NCI-H774 (cell line): ENCODE data around the gene TMEM234.

ENCODE experiments used
- DNase-seq: peaks from one replicate; lab custom pipeline; 2025; lab: John Stamatoyannopoulos, UW

The TMEM234 gene

GRCh38 chr1:32199717-32200072 is 22.5 kb downstream of the TMEM234 start:
- DNase-seq: peak; percentile 45

DNA sequence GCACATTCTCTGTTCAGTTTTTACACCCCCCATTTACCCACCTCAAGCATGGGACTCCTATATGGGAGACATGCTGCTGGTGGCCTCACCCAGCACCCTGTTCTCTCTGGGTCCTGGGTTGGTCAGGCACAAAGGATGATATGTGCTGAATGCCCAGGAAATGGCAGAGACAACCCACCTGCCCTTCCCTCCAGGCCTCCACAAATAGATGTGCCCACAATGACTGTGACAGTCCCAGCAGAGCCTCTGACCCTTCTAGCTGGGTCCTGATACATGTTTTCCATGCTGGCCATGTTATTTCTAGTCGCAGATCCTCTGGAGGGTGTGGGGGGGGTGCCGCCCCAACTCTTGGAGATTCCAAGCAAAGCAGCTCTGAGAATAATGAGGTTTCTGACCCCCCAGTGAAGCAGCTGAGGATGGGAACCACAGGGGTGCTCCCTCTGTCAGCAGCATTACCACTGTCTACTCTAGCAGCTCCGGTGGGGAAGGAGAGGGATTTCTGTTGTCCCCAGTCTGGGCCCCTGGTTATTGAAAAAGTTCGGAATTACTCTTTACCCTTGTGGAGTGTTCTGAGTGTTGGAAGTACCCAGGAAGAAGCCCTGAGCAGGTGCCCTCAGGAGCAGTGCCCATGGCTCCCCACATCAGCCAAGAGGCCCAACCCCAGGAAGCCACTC is 23.0 kb downstream of the TMEM234 start:
- DNase-seq: no peak

- no peak for DNase-seq
Measured at GRCh38 chr1:32198237-32199042, 23.7 kb downstream of the TMEM234 start.

DNA sequence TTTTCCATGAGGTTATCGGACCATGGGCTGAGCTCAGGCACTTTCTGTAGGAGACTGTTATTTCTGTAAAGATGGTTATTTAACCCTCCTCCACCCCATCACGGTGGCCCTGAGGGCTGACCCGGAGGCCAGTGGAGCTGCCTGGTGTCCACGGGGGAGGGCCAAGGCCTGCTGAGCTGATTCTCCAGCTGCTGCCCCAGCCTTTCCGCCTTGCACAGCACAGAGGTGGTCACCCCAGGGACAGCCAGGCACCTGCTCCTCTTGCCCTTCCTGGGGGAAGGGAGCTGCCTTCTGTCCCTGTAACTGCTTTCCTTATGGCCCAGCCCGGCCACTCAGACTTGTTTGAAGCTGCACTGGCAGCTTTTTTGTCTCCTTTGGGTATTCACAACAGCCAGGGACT is 24.3 kb downstream of the TMEM234 start:
- DNase-seq: no peak

- DNase-seq: no peak
Measured at GRCh38 chr1:32197074-32197473, 25.1 kb downstream of the TMEM234 start.

DNA sequence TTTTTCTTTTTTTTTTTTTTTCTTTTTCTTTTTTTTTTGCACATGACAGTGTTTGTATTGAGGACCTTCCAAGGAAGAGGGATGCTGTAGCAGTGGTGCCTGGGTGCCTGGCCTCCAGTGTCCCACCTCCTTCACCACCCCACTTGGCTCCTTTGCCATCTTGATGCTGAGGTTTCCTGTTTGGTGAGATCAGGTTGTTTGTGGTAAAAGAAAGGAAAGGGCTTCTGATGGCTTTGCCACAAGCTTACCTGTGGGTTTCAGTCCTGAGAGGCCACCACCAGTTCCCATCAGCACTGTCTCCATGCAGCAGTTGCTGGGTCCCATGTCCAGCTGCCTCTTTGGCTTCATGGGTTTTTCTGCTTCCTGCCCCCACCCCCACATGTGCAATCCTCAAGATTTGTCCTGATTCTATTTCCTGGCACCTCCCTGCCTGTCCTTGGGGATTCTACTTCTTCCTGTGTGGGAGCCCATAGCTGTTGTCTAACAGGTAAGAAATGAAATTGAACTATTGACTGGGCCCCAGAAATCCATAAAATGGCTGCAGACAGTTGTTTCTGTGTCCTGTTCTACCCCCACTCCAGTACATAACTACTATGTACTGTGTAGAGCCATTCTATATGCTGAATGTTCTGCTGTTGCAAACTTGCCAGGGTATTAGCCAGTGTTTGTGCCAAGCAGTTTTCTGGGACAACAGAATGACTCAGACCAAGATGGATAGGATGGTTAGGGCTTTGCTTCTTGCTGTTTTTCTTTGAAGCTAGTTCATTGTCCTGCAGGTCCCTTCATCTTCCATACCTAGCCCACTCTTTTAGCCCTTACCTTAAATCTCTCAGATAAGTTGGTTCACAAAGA is 26.0 kb downstream of the TMEM234 start:
- no peak for DNase-seq

DNA sequence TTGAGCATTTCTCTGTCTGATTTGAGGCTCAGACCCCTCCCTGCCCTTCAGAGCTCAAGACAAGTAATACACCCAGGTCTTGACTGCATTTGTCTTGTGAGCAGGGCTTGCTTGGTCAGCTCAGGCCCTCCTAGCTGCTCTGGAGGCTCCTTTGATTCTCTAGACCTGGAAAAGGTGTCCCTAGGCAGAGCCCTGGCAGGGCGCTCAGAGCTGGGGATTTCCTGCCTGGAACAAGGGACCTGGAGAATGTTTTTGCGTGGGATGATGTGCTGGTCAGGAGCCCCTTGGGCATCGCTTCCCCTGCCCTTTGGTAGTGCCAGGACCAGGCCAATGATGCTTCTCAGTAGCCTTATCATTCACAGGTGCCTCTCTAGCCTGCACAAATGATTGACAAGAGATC is 26.6 kb downstream of the TMEM234 start:
- DNase-seq: no peak

DNA sequence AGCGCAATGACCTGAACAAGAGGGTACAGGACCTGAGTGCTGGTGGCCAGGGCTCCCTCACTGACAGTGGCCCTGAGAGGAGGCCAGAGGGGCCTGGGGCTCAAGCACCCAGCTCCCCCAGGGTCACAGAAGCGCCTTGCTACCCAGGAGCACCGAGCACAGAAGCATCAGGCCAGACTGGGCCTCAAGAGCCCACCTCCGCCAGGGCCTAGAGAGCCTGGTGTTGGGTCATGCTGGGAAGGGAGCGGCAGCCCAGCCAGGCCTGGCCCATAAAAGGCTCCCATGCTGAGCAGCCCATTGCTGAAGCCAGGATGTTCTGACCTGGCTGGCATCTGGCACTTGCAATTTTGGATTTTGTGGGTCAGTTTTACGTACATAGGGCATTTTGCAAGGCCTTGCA is 27.2 kb downstream of the TMEM234 start:
- DNase-seq: no peak

DNA sequence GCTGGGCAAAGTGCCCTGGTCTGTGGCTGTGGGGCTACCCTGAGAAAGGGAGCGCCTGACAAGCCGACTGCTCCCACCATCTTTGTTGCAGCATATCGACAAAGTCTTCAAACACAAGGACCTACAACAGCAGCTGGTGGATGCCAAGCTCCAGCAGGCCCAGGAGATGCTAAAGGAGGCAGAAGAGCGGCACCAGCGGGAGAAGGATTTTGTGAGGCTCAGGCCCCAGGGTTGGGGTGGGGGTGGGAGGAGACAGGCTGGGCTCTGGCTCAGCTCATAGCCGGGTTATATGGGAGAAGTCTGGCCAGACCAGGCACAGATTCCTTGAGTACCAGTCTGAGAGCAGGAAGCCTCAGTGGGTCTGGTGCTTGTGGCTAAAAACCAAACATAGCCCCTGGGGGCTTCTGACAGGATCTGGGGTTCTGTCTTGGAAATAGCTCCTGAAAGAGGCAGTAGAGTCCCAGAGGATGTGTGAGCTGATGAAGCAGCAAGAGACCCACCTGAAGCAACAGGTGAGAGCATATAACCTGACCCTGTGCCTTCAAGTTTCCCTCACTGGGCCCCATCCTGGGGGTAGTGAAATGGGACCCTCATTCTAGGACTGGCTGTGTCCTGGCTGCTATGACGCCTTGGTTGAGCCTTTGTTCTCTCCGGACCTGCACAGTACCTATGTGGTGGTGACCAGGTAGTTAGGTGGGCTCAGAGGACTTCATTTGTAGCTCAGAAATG is 29.8 kb downstream of the TMEM234 start:
- no peak for DNase-seq

- no peak for DNase-seq
Measured at GRCh38 chr1:32187850-32188249, 34.3 kb downstream of the TMEM234 start.

DNA sequence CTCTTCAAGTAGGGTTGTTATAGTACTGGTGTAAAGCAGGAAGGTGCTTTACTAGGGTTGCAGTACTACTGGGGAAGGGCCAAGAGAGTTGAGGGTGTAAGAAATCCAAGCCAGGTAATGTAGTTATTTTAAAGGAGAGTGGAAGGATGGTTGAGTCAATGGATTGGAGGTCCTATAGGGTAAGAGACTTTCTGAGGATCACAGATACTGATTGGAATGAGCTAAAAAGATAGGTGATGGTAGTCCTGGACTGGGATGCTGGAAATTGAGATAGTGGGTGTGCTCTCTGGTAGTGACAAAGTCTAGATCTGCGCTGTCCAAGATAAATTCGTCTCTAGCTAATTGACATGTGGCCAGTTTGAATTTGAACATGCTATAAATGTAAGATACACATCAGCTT is 35.7 kb downstream of the TMEM234 start:
- no peak for DNase-seq

DNA sequence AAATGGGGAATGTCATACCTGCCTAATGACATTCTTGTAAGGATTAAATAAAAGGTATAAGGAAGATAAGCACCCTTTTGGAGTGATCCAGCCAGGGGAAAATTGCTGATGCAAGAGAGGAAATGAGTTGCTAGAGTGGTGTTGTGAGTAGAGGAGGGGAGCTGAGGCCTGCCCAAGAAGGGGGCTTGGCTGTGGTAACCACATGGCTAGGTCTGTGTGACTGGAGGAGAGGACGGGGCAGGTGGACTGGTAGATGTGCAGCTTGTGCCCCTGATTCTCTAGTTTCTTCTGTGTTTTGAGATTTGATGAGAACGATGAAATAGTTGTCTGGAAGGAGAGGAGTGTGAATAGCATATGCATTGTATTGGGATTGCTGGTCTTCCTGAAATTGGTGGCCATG is 36.1 kb downstream of the TMEM234 start:
- DNase-seq: no peak

DNA sequence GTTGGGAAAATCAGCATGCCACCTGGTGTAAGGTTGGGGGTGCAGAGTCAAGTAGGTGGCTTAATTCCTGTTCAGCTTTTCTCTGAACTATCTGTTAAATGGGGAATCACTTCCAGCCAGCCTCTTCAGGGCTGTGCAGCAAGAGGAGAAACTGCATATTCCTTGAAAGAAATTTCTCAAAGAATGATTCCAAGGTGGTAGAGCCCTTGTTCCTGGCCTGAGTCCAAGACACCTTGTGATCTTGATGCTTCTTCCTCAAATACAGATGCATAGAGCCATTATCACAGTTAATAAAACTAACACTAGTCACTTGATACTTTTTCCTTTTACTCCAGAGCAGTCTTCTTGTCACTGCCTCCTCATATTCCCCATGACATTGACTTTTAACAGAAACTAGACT is 37.5 kb downstream of the TMEM234 start:
- no peak for DNase-seq

GRCh38 chr1:32182060-32182459 is 40.1 kb downstream of the TMEM234 start:
- no peak for DNase-seq

DNA sequence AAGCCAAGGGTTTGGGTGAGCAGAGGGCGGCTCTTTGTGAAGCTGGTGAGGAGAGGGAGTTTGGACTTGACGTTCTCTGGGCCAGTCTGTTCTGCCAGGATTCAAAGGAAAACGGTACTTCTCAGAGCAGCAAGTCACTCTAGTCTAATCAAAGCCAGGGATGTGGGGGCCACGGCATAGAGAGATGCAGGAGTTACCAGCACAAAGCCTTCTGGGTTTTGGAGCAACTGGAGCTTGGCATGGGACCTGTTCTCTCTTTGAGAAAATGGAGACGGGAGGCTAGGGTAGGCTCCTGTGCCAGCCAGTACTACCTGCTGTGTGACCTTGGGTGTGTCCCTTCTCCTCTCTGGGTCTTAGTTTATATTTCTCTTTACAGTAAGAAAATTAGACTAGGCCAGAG is 40.6 kb downstream of the TMEM234 start:
- DNase-seq: no peak

DNA sequence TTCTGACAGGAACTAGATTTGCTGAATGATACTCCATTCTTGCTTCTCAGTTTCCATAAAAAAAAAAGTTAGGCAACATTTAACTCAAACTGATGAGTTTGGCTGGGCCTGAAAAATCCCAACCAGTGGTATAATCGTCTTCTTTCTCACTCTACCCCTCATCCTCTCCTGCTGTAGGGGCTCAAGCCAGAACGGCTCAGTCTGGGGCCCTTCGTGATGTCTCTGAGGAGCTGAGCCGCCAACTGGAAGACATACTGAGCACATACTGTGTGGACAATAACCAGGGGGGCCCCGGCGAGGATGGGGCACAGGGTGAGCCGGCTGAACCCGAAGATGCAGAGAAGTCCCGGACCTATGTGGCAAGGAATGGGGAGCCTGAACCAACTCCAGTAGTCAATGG is 41.1 kb downstream of the TMEM234 start:
- no peak for DNase-seq

DNA sequence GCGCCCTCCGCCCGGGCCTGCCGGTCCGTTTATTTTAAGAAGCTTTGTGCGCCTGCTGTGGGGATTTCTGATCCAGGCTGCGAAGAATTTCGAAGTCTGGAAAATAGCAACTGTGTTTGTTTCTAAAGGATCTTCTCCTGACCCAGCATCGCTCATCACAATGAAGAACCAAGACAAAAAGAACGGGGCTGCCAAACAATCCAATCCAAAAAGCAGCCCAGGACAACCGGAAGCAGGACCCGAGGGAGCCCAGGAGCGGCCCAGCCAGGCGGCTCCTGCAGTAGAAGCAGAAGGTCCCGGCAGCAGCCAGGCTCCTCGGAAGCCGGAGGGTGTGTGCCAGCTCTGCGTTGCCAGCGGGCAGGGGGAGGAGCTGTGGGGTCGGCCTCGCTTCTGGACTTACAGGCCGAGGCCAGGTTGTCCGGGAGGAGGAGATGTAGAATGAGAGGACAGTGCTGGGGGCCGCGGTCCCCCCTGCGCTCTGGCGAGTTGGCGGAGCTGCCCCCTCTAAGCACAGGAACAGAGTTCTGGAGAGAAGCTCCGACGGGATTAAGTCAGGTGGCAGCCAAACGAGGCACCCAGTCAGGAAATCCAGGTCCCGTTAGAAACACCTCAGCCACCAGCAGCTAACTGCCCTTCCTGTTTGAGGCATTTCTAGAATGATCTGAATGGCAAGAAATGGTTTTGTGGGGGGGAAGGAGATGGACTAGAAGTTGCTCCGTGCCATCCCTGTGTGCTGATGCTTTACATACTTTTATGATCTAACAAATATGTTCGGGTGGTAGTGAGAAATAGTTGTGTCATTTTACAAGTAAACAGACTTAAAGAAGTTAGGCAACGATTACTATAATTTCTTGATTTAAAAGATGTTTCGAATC is 41.7 kb downstream of the TMEM234 start:
- DNase-seq: peak; percentile 46

- DNase-seq: peak; percentile 99
Measured at GRCh38 chr1:32179443-32180185, 42.5 kb downstream of the TMEM234 start, which contains the start of gene TXLNA. Gene TXLNA, plus strand, starts transcription at chr1:32179675. Its CDS starts 671 bp downstream, at chr1:32180346.

DNA sequence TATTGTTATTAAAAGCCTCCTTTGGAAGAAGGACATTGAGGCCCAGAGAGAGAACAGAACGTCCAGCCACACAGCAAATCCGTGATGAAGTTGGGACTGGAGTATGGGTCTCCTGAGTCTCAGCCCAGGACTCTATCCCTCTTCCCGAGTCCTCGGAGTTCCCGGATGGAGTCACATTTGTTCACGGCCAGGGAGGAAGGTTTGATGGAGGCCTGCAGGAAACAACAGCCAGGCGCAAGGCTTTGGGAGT is 43.0 kb downstream of the TMEM234 start:
- no peak for DNase-seq

DNA sequence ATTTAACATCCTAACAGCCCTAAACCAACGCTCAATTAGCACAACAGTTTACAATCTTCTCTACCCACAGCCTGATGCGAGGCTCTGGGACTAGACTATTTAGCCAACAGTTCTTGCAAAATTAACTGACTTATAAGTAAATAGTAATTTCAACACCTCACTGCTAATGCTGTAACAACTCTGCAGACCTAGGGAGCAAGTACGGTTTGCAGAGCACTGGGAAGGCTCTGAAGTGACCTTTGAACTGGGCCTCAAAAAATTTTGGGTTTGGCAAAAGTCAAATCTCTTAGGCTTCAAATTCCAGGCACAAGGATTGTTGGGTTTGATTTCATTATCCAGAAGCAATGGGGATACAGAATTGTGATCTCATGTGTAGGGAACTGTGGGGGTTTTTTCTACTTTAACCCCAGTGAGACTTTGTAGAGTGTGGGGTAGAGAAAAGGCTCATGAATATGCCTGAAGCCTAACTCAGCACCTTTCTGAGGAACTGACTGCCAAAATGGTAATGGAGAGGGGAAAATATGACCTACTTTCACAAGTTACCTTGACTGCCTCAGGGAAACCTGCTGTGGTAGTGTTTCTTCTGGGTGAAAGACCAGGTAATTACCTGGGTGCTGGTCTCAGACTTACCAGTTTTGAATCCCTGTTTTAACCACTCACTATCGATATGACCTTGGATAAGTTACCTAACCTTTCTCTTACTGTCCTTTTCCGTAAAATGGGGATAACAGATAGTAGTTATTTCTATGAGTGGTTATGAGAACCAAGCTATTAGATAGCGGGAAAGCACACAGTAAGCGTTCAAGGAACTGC is 43.6 kb downstream of the TMEM234 start:
- DNase-seq: no peak
